Progenitor cell of endocrine pancreas (in vitro differentiated cells): ENCODE results near the gene HDC. TPM values are rescaled to one million over a fixed set of nuclear protein-coding genes. Genes with fewer than 3 reads are reported as not detected.

Source experiments
- DNase-seq: peaks from one replicate; pipeline ENCODE4 v3.0.0; 2021; ENCODE audit warnings: low spot score; ENCODE audit not compliant: unreplicated experiment
- H3K27ac Mint-ChIP-seq: 2 replicates; pipeline ENCODE4 v1.8.0; 2021; ENCODE audit warnings: mild to moderate bottlenecking, moderate library complexity, mixed read lengths
- H3K27me3 Mint-ChIP-seq: 2 replicates; pipeline ENCODE4 v1.8.0; 2021; ENCODE audit warnings: mixed read lengths
- H3K36me3 Mint-ChIP-seq: 2 replicates; pipeline ENCODE4 v1.8.0; 2022; ENCODE audit warnings: mixed read lengths; ENCODE audit not compliant: insufficient read depth
- H3K4me1 Mint-ChIP-seq: 2 replicates; pipeline ENCODE4 v1.8.0; 2021; ENCODE audit warnings: low read depth, mixed read lengths
- H3K4me3 Mint-ChIP-seq: 2 replicates; pipeline ENCODE4 v1.8.0; 2021; ENCODE audit warnings: low read depth, mild to moderate bottlenecking, moderate library complexity, mixed read lengths
- H3K9me3 Mint-ChIP-seq: 2 replicates; pipeline ENCODE4 v1.8.0; 2021; ENCODE audit warnings: low read depth, mixed read lengths
- CTCF ChIP-seq: fragments of 200-600 bp; sonication (generic); IDR thresholded peaks from one replicate; pipeline ENCODE4 v1.5.0; 2021; ENCODE audit warnings: antibody characterized with exemption, mild to moderate bottlenecking; ENCODE audit not compliant: unreplicated experiment
- total RNA-seq: library from RNA; stranded (reverse); gene quantifications from 2 replicates; pipeline ENCODE4 v1.2.1, GENCODE V29; 2021

Gene HDC
- total RNA-seq, 1 donor from 2014 or later = not detected

GRCh38 chr15:50244959-50245624 lies 20.4 kb downstream of the HDC start:
- no peak for DNase-seq
- peaks cover 6% of the 10 kb centered on the region for H3K4me1 Mint-ChIP-seq
- no peak overlapping the region for H3K4me3 Mint-ChIP-seq
- H3K27ac Mint-ChIP-seq = no peak overlapping the region
- no peaks in the 10 kb centered on the region for H3K27me3 Mint-ChIP-seq
- no peak for TF ChIP-seq CTCF
- H3K9me3 Mint-ChIP-seq = no peaks in the 10 kb centered on the region
- no peaks in the 10 kb centered on the region for H3K36me3 Mint-ChIP-seq

GRCh38 chr15:50244153-50244552 lies 21.4 kb downstream of the HDC start:
- Mint-ChIP-seq H3K4me3 (no peak overlapping the region), H3K4me1 (peaks cover 6% of the 10 kb centered on the region)
- no peak for DNase-seq

GRCh38 chr15:50241684-50242450 lies 23.7 kb downstream of the HDC start:
- Mint-ChIP-seq H3K36me3 (no peaks in the 10 kb centered on the region), H3K27me3 (no peaks in the 10 kb centered on the region), H3K27ac (no peak overlapping the region), H3K4me1 (peaks cover 6% of the 10 kb centered on the region), H3K9me3 (no peaks in the 10 kb centered on the region), H3K4me3 (no peak overlapping the region)
- TF ChIP-seq CTCF = no peak
- DNase-seq = no peak

More at GRCh38 chr15:50244153-50244552, 21.4 kb downstream of the HDC start:
- no peaks in the 10 kb centered on the region for H3K27me3 Mint-ChIP-seq
- no peaks in the 10 kb centered on the region for H3K36me3 Mint-ChIP-seq
- no peak for TF ChIP-seq CTCF
- H3K9me3 Mint-ChIP-seq = no peaks in the 10 kb centered on the region
- H3K27ac Mint-ChIP-seq = no peak overlapping the region

GRCh38 chr15:50238255-50238654 lies 27.3 kb downstream of the HDC start:
- Mint-ChIP-seq H3K27ac (no peak overlapping the region), H3K27me3 (no peaks in the 10 kb centered on the region), H3K36me3 (no peaks in the 10 kb centered on the region), H3K9me3 (no peaks in the 10 kb centered on the region), H3K4me1 (peaks cover 6% of the 10 kb centered on the region), H3K4me3 (no peak overlapping the region)
- no peak for TF ChIP-seq CTCF
- no peak for DNase-seq

GRCh38 chr15:50236433-50236832 lies 29.1 kb downstream of the HDC start:
- no peaks in the 10 kb centered on the region for H3K36me3 Mint-ChIP-seq
- peaks cover 5% of the 10 kb centered on the region for H3K4me1 Mint-ChIP-seq
- H3K9me3 Mint-ChIP-seq = no peaks in the 10 kb centered on the region
- DNase-seq = no peak
- TF ChIP-seq CTCF = no peak
- no peaks in the 10 kb centered on the region for H3K27me3 Mint-ChIP-seq
- no peak overlapping the region for H3K27ac Mint-ChIP-seq
- H3K4me3 Mint-ChIP-seq = no peak overlapping the region
